OCI-LY1 (cell line): Measurements from ENCODE around the gene NMRK1.

Experiments
- CTCF ChIP-seq: fragments of 200-600 bp; sonication (generic), shearing (Covaris generic); IDR thresholded peaks from 2 replicates; pipeline ENCODE4 v1.5.1; 2017; ENCODE audit warnings: mild to moderate bottlenecking, antibody characterized with exemption, low read length, moderate library complexity, mixed read lengths
- EZH2 ChIP-seq: fragments of 200-600 bp; sonication (generic), shearing (Covaris generic); IDR thresholded peaks from 2 replicates; pipeline ENCODE4 v1.8.0; 2017; ENCODE audit warnings: borderline replicate concordance, mixed run types, mild to moderate bottlenecking, antibody characterized with exemption, low read length, moderate library complexity, mixed read lengths

GRCh38 chr9:75027187-75028107 lies 60.5 kb downstream of the NMRK1 start:
- TF ChIP-seq CTCF (peak; percentile 28; the same call in 1 of the 2 replicates), EZH2 (no peak)
